Measurements from ENCODE around the gene SLC35A3. TPM values are rescaled to one million over a fixed set of nuclear protein-coding genes. Genes with fewer than 3 reads are reported as not detected.
"Not testable (repeated sequence)": the region's sequence is repeated elsewhere in the genome, so short reads cannot be mapped to it uniquely, and the experiment has no call there.

Gene SLC35A3
- total RNA-seq, 1 donor from 2014 or later = 9.5 TPM

- ATAC-seq (no peak), DNase-seq (ENCODE audit: missing footprints) (no peak)
- intact Hi-C loops (cut with DNase I) = no loop called here
Measured at GRCh38 chr1:100009458-100009857, 39.7 kb downstream of the SLC35A3 start.

DNA sequence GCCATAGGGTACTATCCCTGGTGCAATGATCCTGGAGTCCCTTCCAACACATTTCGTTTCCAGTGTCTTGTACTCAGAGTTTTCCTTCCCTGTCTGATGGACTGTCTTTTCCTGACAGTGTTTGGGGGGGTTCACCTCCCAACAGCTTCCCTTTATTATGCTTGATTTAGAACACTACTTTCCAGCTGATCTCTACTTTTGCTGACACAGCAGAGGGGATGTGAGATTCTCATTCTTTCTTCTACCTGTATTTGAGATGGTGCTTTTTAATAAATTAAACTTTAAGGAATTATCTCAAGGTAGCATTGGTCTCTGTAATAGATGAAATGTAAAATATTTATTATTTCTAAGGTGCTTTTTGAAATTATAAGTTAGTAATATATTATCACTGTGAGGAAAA, 41.0 kb downstream of the SLC35A3 start:
- ATAC-seq (no peak), DNase-seq (ENCODE audit: missing footprints) (no peak)
- intact Hi-C loops (cut with DNase I) = no loop called here

DNA sequence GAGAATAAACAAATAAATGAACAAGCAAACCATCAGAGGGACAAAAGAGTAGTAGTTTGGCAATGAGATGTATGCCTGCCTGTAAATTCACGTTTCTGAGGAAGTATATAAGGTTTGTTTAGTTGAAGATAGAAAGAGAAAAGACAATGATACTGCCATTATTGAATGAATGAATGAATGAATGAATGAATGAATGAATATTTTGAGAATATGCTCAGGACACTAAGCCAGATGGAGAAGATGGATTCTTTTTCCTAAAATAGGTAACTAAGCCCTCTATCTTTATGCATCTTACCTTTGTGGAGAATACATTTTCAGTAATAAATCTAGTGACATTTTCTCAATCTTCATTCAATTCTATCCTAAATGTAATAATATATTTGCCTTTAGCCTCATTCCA, 49.4 kb downstream of the SLC35A3 start:
- no peak for DNase-seq (ENCODE audit: missing footprints)
- intact Hi-C loops (cut with DNase I) = no loop called here

DNA sequence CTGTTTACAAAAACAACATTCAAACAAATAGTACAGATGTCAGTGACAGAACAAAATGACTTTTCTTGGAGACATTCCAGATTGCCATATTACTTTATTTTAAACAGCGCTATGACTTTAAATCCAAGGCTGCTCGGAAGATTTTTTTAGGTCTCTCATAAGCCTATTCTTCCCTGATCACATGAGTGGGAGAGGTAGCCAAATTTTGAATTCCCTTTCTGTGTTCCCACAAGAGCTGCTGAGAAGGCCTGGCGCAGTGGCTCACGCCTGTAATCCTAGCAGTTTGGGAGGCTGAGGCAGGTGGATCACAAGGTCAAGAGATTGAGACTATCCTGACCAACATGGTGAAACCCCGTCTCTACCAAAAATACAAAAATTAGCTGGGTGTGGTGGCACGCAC, 53.7 kb downstream of the SLC35A3 start:
- ATAC-seq = peak; percentile 48
- intact Hi-C loops (cut with DNase I) = no loop called here
- no peak for DNase-seq (ENCODE audit: missing footprints)

More for the DNA sequence above, 49.4 kb downstream of the SLC35A3 start:
- ATAC-seq = no peak

DNA sequence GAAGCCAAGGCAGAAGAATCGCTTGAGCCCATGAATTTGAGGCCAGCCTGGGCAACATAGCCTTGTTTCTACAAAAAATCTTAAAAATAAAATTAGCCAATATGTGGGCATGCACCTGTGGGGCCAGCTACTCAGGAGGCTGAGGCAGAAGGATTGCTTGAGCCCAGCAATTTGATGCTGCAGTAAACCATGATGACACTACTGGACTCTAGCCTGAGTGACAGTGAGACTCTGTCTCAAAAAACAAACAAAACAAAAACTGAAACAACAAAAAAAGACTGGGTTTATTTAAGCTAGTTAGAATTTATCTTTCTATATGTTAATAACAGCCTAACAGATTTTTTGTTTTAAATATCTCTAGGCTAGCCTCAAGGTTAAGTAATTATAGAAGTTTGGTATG, 57.4 kb downstream of the SLC35A3 start:
- intact Hi-C loops (cut with DNase I) = no loop called here

GRCh38 chr1:100028765-100029164, 59.0 kb downstream of the SLC35A3 start:
- ATAC-seq = no peak
- intact Hi-C loops (cut with DNase I) = no loop called here
- DNase-seq (ENCODE audit: missing footprints) = no peak

More for the DNA sequence above, 57.4 kb downstream of the SLC35A3 start:
- ATAC-seq (no peak), DNase-seq (ENCODE audit: missing footprints) (no peak)

- DNase-seq (ENCODE audit: missing footprints) (no peak), ATAC-seq (no peak)
- intact Hi-C loops (cut with DNase I) = no loop called here
Measured at GRCh38 chr1:100034470-100034869, 64.7 kb downstream of the SLC35A3 start.

GRCh38 chr1:100035214-100035613, 65.4 kb downstream of the SLC35A3 start:
- intact Hi-C loops (cut with DNase I) = loop anchor here (5.0 kb wide), 1 partner anchor 68 kb away; the partner anchor contains the start of gene SLC35A3
- no peak for DNase-seq (ENCODE audit: missing footprints)
- no peak for ATAC-seq

GRCh38 chr1:100036718-100037655, 67.2 kb downstream of the SLC35A3 start:
- DNase-seq (ENCODE audit: missing footprints) = no peak
- intact Hi-C loops (cut with DNase I) = loop anchor here (5.0 kb wide), 1 partner anchor 70 kb away; the partner anchor contains the start of gene SLC35A3
- no peak for ATAC-seq

- intact Hi-C loops (cut with DNase I) = loop anchor here (5.0 kb wide), 1 partner anchor 70 kb away; the partner anchor contains the start of gene SLC35A3
- no peak for ATAC-seq
- no peak for DNase-seq (ENCODE audit: missing footprints)
Measured at GRCh38 chr1:100037656-100037926, 67.8 kb downstream of the SLC35A3 start.

- ATAC-seq = peak; percentile 100
- intact Hi-C loops (cut with DNase I) = loop anchor here (5.0 kb wide), 1 partner anchor 71 kb away; the partner anchor contains the start of gene SLC35A3
- peak; percentile 97 for DNase-seq (ENCODE audit: missing footprints)
Measured at GRCh38 chr1:100037927-100038659, 68.3 kb downstream of the SLC35A3 start.

DNA sequence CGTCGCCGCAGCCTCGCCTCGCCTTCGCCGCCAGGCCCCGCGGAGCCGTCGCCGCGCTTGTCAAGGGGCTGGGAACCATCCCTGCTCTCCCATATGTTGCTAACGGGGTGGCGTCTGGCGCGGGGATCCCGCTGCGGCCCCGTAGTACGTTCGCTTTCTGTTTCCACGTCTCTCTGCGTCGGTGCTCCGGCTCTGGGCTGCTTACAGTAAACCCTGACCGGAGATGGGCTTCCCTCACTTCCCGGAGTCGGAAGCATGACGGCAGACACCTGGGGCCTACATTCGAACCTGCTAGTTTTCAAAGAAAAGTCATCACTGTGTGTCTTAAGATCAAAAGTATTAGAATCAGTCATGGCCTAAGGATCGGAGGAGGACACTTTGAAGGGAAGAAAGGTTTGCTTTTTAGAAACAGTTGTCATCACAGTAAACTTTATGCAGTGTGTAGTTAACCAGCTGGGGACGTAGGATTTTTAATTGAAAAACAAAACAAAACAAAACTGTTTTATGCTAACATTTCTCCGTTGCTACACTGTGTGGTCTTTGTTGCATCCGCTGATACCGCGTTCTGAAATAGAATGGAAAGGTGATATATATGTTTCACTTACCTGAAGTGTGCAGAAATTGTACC, 69.0 kb downstream of the SLC35A3 start:
- DNase-seq (ENCODE audit: missing footprints) = peak; percentile 87
- intact Hi-C loops (cut with DNase I) = loop anchor here (5.0 kb wide), 1 partner anchor 71 kb away; the partner anchor contains the start of gene SLC35A3
- peak; percentile 48 for ATAC-seq

- no peak for DNase-seq (ENCODE audit: missing footprints)
- ATAC-seq = no peak
- intact Hi-C loops (cut with DNase I) = loop anchor here (5.0 kb wide), 1 partner anchor 72 kb away; the partner anchor contains the start of gene SLC35A3
Measured at GRCh38 chr1:100039591-100039990, 69.8 kb downstream of the SLC35A3 start.

GRCh38 chr1:100045206-100045605, 75.4 kb downstream of the SLC35A3 start:
- ATAC-seq (no peak), DNase-seq (ENCODE audit: missing footprints) (no peak)
- intact Hi-C loops (cut with DNase I) = no loop called here

DNA sequence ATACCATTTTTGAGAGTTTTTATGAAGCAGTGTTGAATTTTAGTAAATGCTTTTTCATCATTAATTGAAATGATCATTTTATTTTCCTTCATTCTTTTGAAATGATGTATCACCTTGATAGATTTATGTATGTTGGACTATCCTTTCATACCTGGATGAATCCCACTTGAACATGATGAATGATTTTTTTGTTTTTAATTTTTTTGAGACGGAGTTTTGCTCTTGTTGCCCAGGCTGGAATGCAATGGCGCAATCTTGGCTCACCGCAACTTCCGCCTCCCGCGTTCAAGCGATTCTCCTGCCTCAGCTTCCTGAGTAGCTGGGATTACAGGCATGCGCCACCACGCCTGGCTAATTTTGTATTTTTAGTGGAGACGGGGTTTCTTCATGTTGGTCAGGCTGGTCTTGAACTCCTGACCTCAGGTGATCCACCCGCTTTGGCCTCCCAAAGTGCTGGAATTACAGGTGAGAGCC, 77.5 kb downstream of the SLC35A3 start:
- intact Hi-C loops (cut with DNase I); DNase-seq (ENCODE audit: missing footprints): not testable (repeated sequence)

DNA sequence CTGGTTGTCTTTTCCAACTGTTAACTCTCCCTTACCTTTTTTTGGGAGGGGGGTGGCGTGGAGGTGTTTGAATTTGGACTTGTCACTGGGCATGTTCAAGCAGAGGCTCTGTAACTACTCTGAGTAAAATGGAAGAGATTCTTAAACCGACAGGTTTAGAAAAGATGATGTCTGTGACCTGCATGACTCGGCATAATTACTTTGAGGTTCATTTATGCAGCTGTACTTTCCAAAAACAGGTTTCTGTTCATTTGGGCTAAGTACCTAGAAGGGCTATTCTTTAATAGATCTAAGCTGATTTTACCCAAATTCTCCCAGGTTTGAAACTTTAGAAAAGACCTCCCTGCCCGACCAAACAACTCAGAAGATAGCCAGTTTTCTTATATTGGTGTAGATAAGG, 80.3 kb downstream of the SLC35A3 start:
- no peak for ATAC-seq
- DNase-seq (ENCODE audit: missing footprints) = no peak
- intact Hi-C loops (cut with DNase I) = no loop called here

More for the DNA sequence above, 77.5 kb downstream of the SLC35A3 start:
- ATAC-seq = not testable (repeated sequence)

- intact Hi-C loops (cut with DNase I) = no loop called here
- DNase-seq (ENCODE audit: missing footprints) (no peak), ATAC-seq (no peak)
Measured at GRCh38 chr1:100051401-100051800, 81.6 kb downstream of the SLC35A3 start.

- no peak for ATAC-seq
- intact Hi-C loops (cut with DNase I) = no loop called here
- no peak for DNase-seq (ENCODE audit: missing footprints)
Measured at GRCh38 chr1:100051893-100052292, 82.1 kb downstream of the SLC35A3 start.

GRCh38 chr1:100053119-100053518, 83.3 kb downstream of the SLC35A3 start:
- DNase-seq (ENCODE audit: missing footprints) = no peak
- no peak for ATAC-seq
- intact Hi-C loops (cut with DNase I) = no loop called here

Data from Right ventricle myocardium inferior (tissue), 1 donor.